ENCODE data around the gene CUX1.
"Not testable (repeated sequence)": the region's sequence is repeated elsewhere in the genome, so short reads cannot be mapped to it uniquely, and the experiment has no call there.

DNA sequence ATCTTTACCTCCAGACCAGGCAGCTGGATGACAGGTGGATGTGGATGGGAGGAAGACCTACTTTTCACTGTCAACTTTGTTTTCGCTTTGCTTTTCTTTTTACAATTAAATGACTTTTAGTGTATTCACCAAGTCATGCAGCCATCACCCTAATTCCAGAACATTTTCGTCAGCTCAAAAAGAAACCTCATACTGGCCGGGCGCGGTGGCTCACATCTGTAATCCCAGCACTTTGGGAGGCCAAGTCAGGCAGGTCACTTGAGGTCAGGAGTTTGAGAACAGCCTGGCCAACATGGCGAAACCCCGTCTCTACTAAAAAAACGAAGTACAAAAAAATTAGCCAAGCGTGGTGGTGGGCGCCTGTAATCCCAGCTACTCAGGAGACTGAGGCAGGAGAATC, 234.3 kb downstream of the CUX1 start:
- TF ChIP-seq, protein P1, sequence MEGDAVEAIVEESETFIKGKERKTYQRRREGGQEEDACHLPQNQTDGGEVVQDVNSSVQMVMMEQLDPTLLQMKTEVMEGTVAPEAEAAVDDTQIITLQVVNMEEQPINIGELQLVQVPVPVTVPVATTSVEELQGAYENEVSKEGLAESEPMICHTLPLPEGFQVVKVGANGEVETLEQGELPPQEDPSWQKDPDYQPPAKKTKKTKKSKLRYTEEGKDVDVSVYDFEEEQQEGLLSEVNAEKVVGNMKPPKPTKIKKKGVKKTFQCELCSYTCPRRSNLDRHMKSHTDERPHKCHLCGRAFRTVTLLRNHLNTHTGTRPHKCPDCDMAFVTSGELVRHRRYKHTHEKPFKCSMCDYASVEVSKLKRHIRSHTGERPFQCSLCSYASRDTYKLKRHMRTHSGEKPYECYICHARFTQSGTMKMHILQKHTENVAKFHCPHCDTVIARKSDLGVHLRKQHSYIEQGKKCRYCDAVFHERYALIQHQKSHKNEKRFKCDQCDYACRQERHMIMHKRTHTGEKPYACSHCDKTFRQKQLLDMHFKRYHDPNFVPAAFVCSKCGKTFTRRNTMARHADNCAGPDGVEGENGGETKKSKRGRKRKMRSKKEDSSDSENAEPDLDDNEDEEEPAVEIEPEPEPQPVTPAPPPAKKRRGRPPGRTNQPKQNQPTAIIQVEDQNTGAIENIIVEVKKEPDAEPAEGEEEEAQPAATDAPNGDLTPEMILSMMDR (conservative IDR thresholded peaks at IDR 0.05; ENCODE audit: low read depth, low read length): not testable (repeated sequence)
- not testable (repeated sequence) for TF ChIP-seq EZH2phosphoT487 (IDR thresholded peaks at IDR 0.05; ENCODE audit: borderline replicate concordance, low read length); EZH2 (IDR thresholded peaks at IDR 0.05; ENCODE audit: low read length, unreplicated experiment)
